HG02970 (cell line): ENCODE measurements around the gene MSRB1.
"Not testable (repeated sequence)": the region's sequence is repeated elsewhere in the genome, so short reads cannot be mapped to it uniquely, and the experiment has no call there.

Source experiments
- ATAC-seq: cut with Tn5 transposase; IDR thresholded peaks from one replicate; pipeline ENCODE4 v1.9.1; 2021; ENCODE audit warnings: mild to moderate bottlenecking, moderate library complexity, moderate number of reproducible peaks; ENCODE audit not compliant: unreplicated experiment, low FRiP score

MSRB1 gene

DNA sequence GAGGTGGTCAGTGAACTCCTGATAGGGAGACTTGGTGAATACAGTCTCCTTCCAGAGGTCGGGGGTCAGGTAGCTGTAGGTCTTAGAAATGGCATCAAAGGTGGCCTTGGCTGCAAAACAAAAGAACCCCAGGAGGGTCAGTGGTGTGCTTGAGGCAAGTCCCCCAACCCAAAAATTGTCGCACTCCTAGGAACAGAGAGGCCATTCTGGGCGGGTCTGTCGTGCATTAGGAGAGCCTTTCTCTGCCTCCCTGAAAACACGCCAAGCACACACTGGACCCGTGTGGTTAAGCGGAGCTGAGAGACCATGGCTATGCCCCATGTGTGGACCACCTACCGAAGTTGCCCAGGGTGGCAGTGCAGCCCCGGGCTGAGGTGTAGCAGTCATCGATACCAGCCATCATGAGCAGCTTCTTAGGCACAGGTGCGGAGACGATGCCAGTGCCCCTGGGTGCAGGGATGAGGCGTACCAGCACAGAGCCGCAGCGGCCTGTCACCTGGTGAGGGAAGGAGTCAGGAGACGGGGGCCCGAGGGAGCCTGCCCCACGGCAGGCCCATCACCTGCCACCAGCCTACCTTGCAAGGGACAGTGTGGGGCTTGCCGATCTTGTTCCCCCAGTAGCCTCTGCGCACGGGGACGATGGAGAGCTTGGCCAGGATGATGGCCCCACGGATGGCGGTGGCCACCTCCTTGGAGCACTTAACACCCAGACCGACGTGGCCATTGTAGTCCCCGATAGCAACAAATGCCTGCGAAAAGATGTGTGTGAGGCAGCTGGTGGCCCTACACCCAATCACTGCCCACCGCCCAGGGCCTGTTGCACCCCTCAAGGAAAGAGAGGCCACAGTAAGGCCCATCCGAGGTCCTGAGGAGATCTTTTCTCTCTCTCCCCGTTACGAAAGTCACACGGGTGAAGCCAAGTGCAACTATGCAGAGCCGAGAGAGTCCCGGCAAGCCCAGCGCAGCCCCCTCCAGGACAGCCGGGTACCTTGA is 19.5 kb upstream of the MSRB1 start:
- ATAC-seq: not testable (repeated sequence)

DNA sequence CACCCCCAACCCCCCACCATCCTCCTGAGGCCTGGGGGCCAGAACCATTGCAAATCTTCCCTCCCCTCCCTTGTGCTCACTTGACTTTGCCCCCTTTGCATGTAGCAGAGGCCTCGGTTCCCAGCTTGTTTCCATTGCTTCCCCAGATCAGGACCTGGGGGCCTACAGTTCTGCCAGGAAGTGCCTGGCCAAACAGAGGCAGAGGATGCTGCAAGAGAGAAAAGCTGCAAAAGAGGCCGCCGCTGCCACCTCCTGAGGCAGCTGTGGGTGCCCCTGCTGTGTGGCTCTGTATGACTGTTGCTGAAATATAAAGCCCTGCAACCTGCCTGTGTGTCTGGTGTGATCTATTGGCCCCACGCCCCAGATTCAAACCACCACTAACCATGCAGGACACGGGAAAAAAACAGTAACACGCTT is 18.7 kb upstream of the MSRB1 start:
- no peak for ATAC-seq

DNA sequence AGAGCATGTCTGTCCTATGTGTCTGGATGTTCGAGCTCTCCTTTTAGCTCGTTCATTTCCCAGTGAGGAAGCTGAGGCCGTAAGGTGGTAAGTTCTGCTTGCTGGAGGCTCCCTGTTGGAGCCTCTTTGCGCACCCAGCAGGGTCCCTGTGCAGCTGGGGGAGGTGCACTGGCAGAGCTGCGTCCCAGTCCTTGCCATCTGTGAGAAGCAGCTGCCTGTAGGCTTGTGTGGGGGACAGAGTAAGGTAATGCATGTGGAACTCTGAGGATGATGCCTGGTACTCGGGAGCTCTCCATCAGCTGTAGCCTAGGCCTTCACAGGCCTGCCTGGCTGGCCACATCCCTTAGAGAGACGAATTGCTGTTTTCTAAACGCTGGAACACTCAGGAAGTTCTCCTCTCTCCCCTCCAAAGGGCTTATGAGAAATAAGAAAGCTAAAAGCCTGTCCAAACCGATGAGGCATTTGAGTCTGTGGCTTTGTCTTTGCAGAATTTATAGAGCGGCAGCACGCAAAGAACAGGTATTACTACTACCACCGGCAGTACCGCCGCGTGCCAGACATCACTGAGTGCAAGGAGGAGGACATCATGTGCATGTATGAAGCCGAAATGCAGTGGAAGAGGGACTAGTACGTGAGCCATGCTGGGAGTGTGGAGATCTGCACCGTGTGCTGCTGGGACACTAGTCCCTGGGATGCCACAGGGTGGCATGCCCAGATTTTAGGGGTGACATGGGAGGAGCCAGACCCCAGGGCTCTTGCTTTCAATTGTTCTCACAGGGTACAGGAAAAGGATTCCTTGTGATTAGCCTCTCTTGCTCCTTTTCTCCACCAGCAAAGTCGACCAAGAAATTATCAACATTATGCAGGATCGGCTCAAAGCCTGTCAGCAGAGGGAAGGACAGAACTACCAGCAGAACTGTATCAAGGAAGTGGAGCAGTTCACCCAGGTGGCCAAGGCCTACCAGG is 17.9 kb upstream of the MSRB1 start:
- ATAC-seq: no peak

DNA sequence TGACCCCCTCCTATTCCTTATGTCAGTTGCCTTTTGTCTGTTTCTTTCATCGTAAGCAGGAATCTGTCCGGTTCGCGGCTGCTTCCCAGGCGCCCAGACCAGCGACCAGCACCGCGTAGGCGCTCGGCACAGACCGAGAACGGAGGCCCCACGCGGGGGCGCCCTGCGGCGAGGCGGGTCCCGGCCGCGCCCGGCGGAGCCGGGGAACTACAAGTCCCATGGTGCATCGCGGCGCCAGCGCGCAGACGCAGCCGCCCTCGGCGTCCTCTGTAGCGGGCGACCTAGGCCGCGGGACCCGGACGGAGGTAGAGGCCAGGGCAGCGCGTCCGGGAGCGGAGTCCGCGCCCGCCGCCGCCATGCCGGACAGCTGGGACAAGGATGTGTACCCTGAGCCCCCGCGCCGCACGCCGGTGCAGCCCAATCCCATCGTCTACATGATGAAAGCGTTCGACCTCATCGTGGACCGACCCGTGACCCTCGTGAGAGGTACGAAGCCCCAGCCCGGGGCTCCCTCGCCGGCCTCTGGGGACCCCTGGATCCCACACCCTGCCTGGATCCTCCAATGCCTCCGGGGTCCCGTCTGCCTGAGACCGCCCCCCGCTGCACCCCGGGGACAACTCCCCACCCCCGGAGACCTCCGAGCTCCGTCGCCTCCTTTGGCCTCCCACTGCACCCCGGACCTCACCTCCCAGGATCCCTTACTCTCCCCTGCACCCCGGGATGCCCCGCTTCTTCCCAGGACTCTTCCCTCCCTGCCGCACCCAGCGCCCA is 16.5 kb upstream of the MSRB1 start, which contains the start of gene NDUFB10:
Gene NDUFB10 (plus strand): TSS at position 270 of the 771 bp plus-strand sequence. CDS start 87 bp downstream, at position 357.
- ATAC-seq: peak; percentile 76

DNA sequence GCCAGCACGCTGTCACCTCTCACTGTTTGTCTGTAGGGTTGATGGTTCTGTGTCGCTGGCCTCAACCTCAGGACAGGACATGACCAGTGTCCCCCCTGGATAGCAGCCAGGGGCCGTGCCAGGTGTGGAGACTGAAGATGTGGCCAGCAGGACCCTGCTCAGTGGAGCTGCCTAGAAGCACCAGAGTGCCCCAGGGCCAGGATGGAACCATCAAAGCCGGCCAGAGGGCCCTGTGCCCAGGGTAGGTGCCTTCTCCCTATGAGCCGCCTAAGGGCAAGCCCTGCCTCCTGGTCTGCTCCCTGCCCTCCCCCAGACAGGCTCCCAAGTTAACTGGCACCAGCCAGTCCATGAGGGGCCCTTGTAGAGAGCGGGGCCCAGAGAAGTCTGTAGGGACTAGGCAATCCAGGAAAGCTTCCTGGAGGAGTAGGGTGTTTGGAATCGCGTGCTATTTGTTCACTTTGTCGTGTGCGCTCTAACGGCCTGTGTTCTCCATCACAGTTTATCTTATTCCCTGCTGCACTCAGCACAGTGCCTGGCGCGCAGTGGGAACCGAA is 15.8 kb upstream of the MSRB1 start:
- ATAC-seq: no peak

DNA sequence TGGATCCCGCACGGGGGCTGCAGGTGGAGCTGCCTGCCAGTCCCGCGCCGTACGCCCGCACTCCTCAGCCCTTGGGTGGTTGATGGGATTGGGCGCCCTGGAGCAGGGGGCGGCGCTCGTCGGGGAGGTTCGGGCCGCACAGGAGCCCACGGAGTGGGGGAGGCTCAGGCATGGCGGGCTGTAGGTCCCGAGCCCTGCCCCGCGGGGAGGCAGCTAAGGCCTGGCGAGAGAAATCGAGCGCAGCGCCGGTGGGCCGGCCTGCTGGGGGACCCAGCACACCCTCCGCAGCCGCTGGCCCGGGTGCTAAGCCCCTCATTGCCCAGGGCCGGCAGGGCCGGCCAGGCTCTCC is 15.1 kb upstream of the MSRB1 start:
- not testable (repeated sequence) for ATAC-seq

DNA sequence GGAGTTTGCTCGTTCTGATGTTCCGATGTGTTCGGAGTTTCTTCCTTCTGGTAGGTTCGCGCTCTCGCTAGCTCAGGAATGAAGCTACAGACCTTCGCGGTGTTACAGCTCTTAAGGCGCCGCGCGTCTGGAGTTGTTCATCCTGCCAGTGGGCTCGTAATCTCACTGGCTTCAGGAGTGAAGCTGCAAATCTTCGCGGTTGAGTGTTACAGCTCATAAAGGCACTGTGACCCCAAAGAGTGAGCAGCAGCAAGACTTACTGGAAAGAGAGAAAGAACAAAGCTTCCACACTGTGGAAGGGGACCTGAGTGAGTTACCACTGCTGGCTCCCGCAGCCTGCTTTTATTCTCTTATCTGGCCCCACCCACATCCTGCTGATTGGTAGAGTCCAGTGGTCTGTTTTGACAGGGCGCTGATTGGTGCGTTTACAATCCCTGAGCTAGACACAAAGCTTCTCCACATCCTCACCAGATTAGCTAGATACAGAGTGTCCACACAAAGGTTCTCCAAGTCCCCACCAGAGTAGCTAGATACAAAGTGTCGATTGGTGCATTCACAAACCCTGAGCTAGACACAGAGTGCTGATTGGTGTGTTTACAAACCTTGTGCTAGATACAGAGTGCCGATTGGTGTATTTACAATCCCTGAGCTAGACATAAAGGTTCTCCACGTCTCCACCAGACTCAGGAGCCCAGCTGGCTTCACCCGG is 14.6 kb upstream of the MSRB1 start:
- ATAC-seq: not testable (repeated sequence)

DNA sequence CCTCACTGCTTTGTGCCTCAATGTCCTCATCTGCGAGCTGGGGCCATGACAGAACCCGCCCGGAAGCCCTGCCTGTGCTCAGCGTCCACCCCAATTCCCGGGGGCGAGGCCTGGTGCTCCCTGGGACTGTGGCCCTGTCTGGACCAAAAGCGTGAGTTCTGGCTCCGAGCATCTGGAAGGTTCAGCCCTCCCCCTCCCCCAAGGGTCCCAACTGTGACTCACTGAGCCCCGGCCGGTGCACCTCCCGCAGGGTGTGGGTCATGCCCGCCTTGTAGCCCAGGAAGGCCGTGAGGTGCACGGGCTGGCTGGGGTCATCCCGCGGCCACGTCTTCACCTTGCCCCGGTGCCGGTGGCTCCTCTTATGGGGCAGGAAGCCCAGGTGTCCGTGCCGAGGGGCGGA is 10.7 kb upstream of the MSRB1 start:
- ATAC-seq: no peak

DNA sequence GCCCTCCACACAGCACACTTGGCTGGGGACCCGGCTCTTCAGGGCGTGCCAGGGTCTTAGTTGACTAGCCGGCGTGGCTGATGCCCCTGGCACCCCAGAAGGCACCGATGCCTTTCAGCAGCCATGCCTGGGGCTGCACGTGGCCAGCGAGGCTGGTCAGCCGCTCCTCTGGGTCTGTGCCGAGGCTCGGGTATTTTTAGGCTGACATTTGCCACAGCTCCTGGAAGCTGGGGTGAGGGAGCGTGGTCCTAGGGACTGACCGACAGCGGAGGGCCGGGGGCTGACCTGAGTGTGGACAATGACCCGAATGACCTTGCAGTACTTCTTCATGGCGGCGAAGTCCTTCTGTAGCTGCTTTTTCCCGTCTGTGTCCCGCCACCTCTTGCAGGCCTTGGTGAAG is 7.6 kb upstream of the MSRB1 start:
- ATAC-seq: no peak

DNA sequence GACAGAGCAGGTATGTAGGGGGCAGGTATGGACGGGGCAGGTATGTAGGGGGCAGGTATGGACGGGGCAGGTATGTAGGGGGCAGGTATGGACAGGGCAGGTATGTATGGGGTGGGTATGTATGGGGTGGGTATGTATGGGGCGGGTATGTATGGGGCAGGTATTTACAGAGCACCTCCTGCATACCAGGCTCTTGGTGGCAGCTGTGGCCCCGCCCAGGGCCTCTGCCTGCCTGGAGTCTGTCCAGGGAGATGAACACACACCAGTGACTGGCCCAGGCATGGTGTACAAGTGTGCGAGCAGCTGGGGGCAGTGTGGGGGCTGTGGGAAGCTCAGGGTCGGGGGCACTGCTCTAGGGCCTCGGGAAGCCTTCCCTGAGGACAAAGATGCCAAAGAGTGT is 7.0 kb upstream of the MSRB1 start:
- ATAC-seq: no peak

DNA sequence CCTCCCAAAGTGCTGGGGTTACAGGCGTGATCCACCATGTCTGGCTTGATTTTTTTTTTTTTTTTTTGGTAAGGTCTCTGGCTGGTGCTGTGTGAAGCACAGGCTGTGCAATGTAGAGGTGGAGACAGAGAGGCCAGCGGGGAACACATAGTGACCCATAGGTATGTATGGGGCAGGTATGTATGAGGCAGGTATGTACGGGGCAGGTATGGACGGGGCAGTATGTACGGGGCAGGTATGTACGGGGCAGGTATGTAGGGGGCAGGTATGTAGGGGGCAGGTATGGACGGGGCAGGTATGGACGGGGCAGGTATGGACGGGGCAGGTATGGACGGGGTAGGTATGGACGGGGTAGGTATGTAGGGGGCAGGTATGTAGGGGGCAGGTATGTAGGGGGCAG is 6.5 kb upstream of the MSRB1 start:
- ATAC-seq: no peak

DNA sequence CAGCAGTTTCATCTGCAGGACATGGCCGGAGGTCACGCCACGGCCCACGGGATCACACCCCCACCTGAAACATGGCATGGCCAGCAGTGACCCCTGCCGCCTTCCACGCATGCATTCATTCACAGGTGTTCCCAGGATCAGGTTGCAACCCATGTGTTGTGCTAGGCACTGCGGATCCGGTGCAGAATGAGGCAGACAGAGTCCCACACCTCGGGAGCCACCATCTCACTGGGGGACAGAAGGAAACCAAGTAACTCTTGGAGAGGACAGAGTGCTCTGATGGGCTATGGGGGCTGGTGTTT is 4.3 kb upstream of the MSRB1 start:
- no peak for ATAC-seq

DNA sequence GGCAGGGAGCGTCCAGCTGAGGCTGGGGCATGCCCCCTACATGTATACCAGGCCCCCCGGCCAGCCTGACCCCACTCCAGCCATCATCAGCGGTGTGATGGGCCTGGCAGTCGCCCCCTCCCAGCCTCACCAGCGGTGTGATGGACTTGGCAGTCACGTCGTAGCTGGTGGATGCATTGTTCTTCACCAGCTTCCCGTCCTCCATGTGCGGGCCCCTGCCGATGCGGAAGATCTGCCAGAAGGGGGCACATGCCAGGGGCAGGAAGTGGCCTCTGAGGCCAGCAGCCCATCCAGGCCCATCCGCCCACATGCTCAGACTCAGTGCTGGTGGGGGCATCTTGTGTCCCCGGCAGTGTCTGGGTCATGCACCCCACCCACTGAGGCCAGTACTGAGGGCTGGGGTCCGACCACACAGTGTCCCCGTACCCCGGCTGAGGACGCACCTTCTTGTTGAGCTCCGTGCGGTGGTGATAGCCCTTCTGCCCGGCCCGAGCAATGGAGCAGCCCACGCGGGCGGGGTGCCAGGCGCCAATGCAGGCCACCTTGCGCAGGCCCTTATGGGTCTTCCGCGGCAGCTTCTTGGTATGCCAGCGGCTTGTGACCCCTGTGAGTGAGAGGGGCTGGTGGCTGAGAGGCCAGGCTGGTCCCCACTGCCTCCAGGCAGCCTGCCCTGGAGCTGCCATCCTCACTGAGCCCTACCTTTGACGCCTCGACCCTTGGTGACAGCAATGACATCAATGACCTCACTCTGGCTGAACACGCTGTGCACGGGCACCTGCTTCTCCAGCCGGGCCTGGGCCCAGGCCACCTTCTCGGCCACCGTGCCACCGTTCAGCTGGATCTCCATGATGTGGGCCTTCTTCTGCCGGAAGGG is 3.7 kb upstream of the MSRB1 start:
- ATAC-seq: no peak

DNA sequence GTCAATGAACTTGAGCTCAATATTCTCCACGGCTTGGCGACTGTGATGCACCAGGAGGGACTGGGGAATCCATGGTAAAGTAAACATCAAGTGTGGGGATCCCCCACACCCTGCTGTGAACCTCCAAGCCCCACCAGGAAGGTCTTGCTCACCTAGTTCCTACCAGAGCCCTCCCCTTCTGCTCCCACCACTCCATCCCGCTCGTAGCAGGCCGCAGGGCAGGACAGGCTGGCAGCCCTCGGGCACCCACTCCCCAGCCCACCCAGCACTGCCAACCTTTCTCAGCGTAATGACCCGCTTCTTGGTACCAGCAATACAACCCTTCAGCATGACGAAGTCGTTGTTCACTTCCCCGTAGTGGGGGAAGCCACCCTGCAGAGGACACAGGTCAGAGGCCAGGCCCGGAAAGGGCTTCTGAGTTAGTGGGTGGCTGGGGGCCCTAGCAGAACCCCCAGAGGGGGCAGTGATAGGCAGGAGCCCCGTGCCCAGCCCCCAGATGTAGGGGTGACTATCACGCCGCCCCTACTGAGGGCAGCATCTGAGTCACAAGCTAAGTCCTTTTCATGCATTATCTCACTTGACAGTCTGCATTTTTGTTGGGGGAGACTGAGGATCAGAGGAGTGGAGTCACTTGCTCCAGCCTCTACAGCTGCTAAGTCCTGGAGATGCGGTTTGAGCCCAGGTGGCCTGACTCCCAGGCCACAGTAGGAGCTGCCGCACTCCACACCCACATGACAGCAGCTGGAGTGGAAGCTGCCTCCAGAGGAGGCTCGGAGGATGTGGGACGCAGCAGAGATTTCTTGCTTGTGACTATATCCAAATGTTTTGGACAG is 2.8 kb upstream of the MSRB1 start:
- no peak for ATAC-seq

DNA sequence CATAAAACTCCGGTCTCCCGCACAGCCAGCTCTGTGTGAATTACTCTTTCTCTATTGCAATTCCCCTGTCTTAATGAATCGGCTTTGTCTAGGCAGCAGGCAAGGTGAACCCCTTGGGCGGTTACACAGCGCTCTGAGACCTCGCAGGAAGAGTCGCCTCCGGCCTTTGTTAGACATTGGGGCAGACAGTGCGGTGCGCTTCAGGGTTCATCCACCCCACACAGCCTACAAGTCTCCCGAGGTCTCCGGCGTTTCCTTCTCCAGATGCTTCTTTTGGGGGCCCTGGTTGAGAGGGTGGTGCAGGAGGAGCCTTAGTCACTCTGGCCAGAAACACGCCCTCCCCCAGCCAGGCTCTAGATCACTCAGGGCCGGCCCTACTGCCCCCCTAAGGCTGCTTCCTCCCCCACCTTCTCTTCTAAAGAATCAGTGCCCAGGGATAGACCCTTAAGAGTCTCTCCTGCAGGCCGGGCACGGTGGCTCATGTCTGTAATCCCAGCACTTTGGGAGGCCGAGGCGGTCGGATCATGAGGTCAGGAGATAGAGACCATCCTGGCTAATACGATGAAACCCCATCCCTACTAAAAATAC is 1.7 kb upstream of the MSRB1 start:
- no peak for ATAC-seq

DNA sequence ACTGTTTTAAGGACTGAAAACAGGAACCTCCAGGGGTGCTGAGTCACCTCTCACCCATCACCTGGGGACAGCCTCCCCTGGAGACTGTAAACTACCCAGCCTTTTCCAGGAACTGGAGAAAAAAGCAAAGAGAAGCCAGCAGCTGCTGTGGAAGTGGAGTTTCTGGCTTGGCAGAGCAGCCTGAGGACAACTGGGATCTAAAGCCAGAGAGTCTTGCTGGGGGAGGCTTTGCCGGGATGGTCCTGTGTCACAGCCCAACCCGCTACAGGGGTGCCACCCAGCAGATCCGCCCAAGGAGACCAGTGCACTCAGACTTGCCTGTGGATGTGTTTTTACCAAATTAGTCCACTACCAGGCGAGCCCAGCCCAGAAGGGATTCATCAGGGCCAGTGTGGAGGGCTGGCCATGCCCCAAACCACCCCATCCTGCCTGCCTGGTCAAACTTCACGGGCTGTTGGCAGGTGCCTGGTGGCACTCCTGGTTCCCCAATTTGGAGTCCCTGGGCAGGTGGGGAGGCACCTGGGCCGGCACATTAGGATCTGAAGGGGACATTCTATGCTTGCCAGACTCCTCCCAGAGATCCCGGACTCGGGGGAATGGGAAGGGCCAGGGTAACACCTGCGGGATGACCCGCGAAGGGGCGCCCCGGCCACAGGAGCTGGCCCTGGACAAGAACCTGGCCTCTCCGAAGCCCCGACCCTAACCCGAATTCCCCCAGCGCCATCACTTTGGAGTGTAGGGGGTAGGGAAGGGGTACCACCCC is 771 bp downstream of the MSRB1 start:
- no peak for ATAC-seq
